Tibial nerve (tissue), 4 donors: ENCODE measurements around the gene LGSN. TPM values are rescaled to one million over a fixed set of nuclear protein-coding genes. Genes with fewer than 3 reads are reported as not detected.
"Not testable (repeated sequence)": the region's sequence is repeated elsewhere in the genome, so short reads cannot be mapped to it uniquely, and the experiment has no call there.

Source experiments
- DNase-seq, 2 donors: peaks; one replicate each; pipeline ENCODE4 v3.0.0-alpha.2; 2019; ENCODE audit warnings: low spot score in 2 of 2
- H3K27ac ChIP-seq, 4 donors: fragments of 200-600 bp; sonication (generic) in 3 of 4; one replicate each; pipeline ENCODE4 v1.5.1; 2017 to 2019; ENCODE audit warnings: mild to moderate bottlenecking in 1 of 4
- H3K27me3 ChIP-seq, 2 donors: fragments of 200-600 bp; sonication (generic) in 1 of 2; one replicate each; pipeline versions ENCODE4 v1.5.1 to v1.6.0; 2017 to 2019
- H3K36me3 ChIP-seq, 3 donors: fragments of 200-600 bp; sonication (generic); one replicate each; pipeline ENCODE4 v1.5.1; 2018 to 2019
- H3K4me1 ChIP-seq, 4 donors: fragments of 200-600 bp; sonication (generic) in 3 of 4; one replicate each; pipeline ENCODE4 v1.5.1; 2017 to 2019
- H3K4me3 ChIP-seq, 4 donors: fragments of 200-600 bp; sonication (generic) in 3 of 4; one replicate each; pipeline ENCODE4 v1.5.1; 2017 to 2019; ENCODE audit warnings: mild to moderate bottlenecking in 1 of 4, moderate library complexity in 1 of 4
- H3K9me3 ChIP-seq, 4 donors: fragments of 200-600 bp; sonication (generic) in 3 of 4; one replicate each; pipeline ENCODE4 v1.5.1; 2017 to 2019
- CTCF ChIP-seq, 5 experiments: fragments of 200-600 bp in 3 of 5; fragments of 450-650 bp in 2 of 5; sonication (generic) in 3 of 5; IDR thresholded peaks; one replicate each; pipeline ENCODE4 v1.5.1; 2016 to 2019; ENCODE audit warnings: antibody characterized with exemption in 5 of 5, mild to moderate bottlenecking in 3 of 5, moderate library complexity in 2 of 5
- EP300 ChIP-seq, 2 donors: sonication (generic); formaldehyde crosslinking; IDR thresholded peaks; one replicate each; pipeline ENCODE4 v1.6.1; 2017; ENCODE audit warnings: antibody characterized with exemption in 2 of 2, mild to moderate bottlenecking in 1 of 2
- POLR2A ChIP-seq, 2 donors: fragments of 450-650 bp; IDR thresholded peaks; one replicate each; pipeline ENCODE4 v1.6.1; 2017; ENCODE audit warnings: antibody characterized with exemption in 2 of 2, mild to moderate bottlenecking in 2 of 2, moderate library complexity in 2 of 2
- WGBS, 2 donors: methylation state at CpG; one replicate each; pipeline ENCODE4 v1.1.5; 2018; 5-methylcytosine and 5-hydroxymethylcytosine counted together
- total RNA-seq, 4 donors: library from RNA; depleted of rRNA; stranded (reverse); fragments of >200 nt; gene quantifications; one replicate each; pipeline ENCODE4 v1.1.0, GENCODE V29; 2016

The LGSN gene
- total RNA-seq: not detected

DNA sequence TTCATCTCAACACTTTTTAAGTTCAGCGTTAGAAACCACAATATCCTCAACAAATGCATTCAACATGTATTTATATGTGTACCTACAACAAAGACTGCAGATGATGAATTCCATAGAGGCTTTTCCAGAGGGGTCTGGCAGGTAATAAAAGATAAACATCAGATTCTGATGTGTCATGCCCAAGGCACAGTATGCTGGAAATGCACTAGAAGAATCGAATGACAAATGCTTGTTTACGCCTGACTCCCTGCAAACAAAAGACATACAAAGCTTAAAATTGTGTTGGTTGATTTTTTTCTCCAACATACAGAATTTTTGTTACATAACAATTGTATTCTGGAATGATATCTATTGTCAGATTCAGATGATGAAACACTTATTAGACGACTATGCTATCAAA is at the start of gene LGSN:
TSS of gene LGSN (minus strand) at position 45 of the 400 bp plus-strand sequence. CDS start at position 5, 40 bp downstream.
- H3K4me1 ChIP-seq: no peaks in the 10 kb centered on the region
- WGBS, 2 donors: 70 to 79% methylated on average over 4 of the region's 4 CpGs
- H3K27me3 ChIP-seq: no peaks in the 10 kb centered on the region
- TF ChIP-seq EP300 (IDR thresholded peaks at IDR 0.05) (no peak), POLR2A (IDR thresholded peaks at IDR 0.05) (no peak), CTCF (IDR thresholded peaks at IDR 0.05) (no peak)
- no peak within 1 kb of the TSS for H3K27ac ChIP-seq
- no peak within 1 kb of the TSS for H3K4me3 ChIP-seq
- DNase-seq: no peak
- no peaks in the 10 kb centered on the region for H3K9me3 ChIP-seq
- no peaks in the 10 kb centered on the region for H3K36me3 ChIP-seq

DNA sequence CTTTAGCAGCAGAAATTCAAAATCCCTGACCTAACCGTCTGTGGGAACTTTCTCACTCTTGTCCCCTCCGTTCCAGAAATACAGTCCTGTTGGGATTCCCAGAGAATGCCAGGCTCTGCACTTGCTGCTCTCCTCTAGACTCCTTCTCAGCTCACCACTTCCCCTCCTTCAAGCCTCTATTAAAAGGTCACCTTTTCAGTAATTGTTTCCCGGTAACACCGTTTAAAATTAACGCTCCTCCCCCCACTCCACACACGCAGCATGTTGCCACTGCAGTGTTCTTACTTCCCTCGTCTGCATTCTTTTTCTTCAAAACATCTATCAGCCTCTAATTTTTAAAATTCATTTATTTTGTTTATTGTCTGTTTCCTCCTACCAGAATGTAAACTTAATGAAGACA is 48.6 kb upstream of the LGSN start:
- WGBS, 2 donors: 47 to 51% methylated on average over 7 of the region's 7 CpGs
- TF ChIP-seq EP300 (IDR thresholded peaks at IDR 0.05) (no peak), POLR2A (IDR thresholded peaks at IDR 0.05) (no peak), CTCF (IDR thresholded peaks at IDR 0.05) (no peak)

DNA sequence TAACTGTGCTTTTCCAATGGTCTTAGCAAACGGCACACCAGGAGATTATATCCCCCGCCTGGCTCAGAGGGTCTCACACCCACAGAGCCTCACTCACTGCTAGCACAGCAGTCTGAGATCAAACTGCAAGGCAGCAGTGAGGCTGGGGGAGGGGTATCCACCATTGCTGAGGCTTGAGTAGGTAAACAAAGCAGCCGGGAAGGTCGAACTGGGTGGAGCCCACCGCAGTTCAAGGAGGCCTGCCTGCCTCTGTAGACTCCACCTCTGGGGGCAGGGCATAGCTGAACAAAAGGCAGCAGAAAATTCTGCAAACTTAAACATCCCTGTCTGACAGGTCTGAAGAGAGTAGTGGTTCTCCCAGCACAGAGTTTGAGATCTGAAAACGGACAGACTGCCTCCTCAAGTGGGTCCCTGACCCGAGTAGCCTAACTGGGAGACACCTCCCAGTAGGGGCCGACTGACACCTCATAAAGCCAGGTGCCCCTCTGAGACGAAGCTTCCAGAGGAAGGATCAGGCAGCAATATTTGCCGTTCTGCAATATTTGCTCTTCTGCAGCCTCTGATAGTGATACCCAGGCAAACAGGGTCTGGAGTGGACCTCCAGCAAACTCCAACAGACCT is 42.8 kb upstream of the LGSN start:
- not testable (repeated sequence) for H3K27me3 ChIP-seq, H3K27ac ChIP-seq, DNase-seq, H3K36me3 ChIP-seq, H3K4me3 ChIP-seq, H3K4me1 ChIP-seq
- WGBS, 2 donors: 84 to 90% methylated on average over 10 of the region's 10 CpGs
- H3K9me3 ChIP-seq: peaks cover 0 to 14% (median 0%) of the 10 kb centered on the region in 4 donors

More for the DNA sequence above, 48.6 kb upstream of the LGSN start:
- H3K36me3 ChIP-seq: no peaks in the 10 kb centered on the region
- H3K27ac ChIP-seq: no peak overlapping the region
- no peaks in the 10 kb centered on the region for H3K9me3 ChIP-seq
- H3K4me1 ChIP-seq: no peaks in the 10 kb centered on the region
- H3K4me3 ChIP-seq: no peak overlapping the region
- H3K27me3 ChIP-seq: no peaks in the 10 kb centered on the region
- no peak for DNase-seq

DNA sequence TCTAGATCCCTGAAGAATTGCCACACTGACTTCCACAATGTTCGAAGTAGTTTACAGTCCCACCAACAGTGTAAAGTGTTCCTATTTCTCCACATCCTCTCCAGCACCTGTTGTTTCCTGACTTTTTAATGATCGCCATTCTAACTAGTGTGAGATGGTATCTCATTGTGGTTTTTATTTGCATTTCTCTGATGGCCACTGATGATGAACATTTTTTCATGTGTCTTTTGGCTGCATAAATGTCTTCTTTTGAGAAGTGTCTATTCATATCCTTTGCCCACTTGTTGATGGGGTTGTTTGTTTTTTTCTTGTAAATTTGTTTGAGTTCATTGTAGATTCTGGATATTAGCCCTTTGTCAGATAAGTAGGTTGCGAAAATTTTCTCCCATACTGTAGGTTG is 37.6 kb upstream of the LGSN start:
- WGBS, 2 donors: 87 to 92% methylated on average over 3 of the region's 3 CpGs

GRCh38 chr6:63355632-63356031 is 35.8 kb upstream of the LGSN start:
- WGBS, 2 donors: 88 to 95% methylated on average over 4 of the region's 4 CpGs
- Histone ChIP-seq H3K9me3 (no peaks in the 10 kb centered on the region), H3K27ac (no peak overlapping the region), H3K27me3 (no peaks in the 10 kb centered on the region), H3K4me1 (peaks cover 0 to 5% (median 2%) of the 10 kb centered on the region in 4 donors), H3K36me3 (no peaks in the 10 kb centered on the region), H3K4me3 (no peak overlapping the region)
- DNase-seq: no peak
- TF ChIP-seq POLR2A (IDR thresholded peaks at IDR 0.05) (no peak), CTCF (IDR thresholded peaks at IDR 0.05) (no peak), EP300 (IDR thresholded peaks at IDR 0.05) (no peak)

More for the DNA sequence above, 37.6 kb upstream of the LGSN start:
- H3K36me3 ChIP-seq, DNase-seq, H3K4me3 ChIP-seq, H3K27ac ChIP-seq, H3K9me3 ChIP-seq, H3K27me3 ChIP-seq, H3K4me1 ChIP-seq: not testable (repeated sequence)

- no peak for TF ChIP-seq EP300 (IDR thresholded peaks at IDR 0.05)
- WGBS, 2 donors: 84 to 85% methylated on average over 1 of the region's 1 CpG
- DNase-seq: no peak
Observed at GRCh38 chr6:63353286-63353630, 33.5 kb upstream of the LGSN start.

More at GRCh38 chr6:63353286-63353630, 33.5 kb upstream of the LGSN start:
- no peak overlapping the region for H3K4me3 ChIP-seq
- H3K4me1 ChIP-seq: peaks cover 0 to 5% (median 2%) of the 10 kb centered on the region in 4 donors
- H3K27me3 ChIP-seq: no peaks in the 10 kb centered on the region
- H3K36me3 ChIP-seq: no peaks in the 10 kb centered on the region
- no peaks in the 10 kb centered on the region for H3K9me3 ChIP-seq
- H3K27ac ChIP-seq: no peak overlapping the region
